Esophagus (tissue), 2 donors: Measurements from ENCODE around the gene ZNF286A. TPM values are rescaled to one million over a fixed set of nuclear protein-coding genes. Genes with fewer than 3 reads are reported as not detected.
"Not testable (repeated sequence)": the region's sequence is repeated elsewhere in the genome, so short reads cannot be mapped to it uniquely, and the experiment has no call there.

ENCODE experiments used
- H3K27ac ChIP-seq, 2 donors: one replicate each; pipeline ENCODE4 v1.5.1; 2013; ENCODE audit warnings: low read depth in 2 of 2, mild to moderate bottlenecking in 2 of 2, inconsistent platforms in 1 of 2, low read length in 1 of 2, moderate library complexity in 1 of 2
- H3K27me3 ChIP-seq, 2 donors: one replicate each; pipeline ENCODE4 v1.6.1; 2013; ENCODE audit warnings: low read length in 2 of 2, control low read depth in 1 of 2, mild to moderate bottlenecking in 1 of 2; ENCODE audit not compliant: insufficient read depth in 2 of 2, control insufficient read depth in 1 of 2
- H3K36me3 ChIP-seq, 2 donors: one replicate each; pipeline ENCODE4 v1.6.1; 2013; ENCODE audit warnings: low read length in 1 of 2; ENCODE audit not compliant: control insufficient read depth in 2 of 2, insufficient read depth in 2 of 2
- H3K4me1 ChIP-seq, 2 donors: one replicate each; pipeline ENCODE4 v1.6.1; 2013; ENCODE audit warnings: low read length in 1 of 2; ENCODE audit not compliant: control insufficient read depth in 2 of 2, insufficient read depth in 2 of 2
- H3K4me3 ChIP-seq, 2 donors: one replicate each; pipeline ENCODE4 v1.5.1; 2013; ENCODE audit warnings: low read length in 2 of 2, mild to moderate bottlenecking in 2 of 2, low read depth in 1 of 2, moderate library complexity in 1 of 2
- H3K9me3 ChIP-seq, 2 donors: one replicate each; pipeline ENCODE4 v1.6.1; 2013; ENCODE audit warnings: mild to moderate bottlenecking in 2 of 2, low read depth in 1 of 2, low read length in 1 of 2, moderate library complexity in 1 of 2; ENCODE audit not compliant: control insufficient read depth in 2 of 2, insufficient read depth in 1 of 2
- WGBS, 2 donors: extraction: QIAGEN DNeasy Blood & Tissue Kit; methylation state at CpG; one replicate each; pipeline ENCODE4 v1.1.7; 2013; 5-methylcytosine and 5-hydroxymethylcytosine counted together
- polyA plus RNA-seq, 2 donors: library from polyadenylated mRNA; stranded (reverse); fragments of 200-250 nt; gene quantifications; one replicate each; pipeline ENCODE4 v1.2.3, GENCODE V29; 2013
- donor health status: healthy with polysubstance abuse.
- donor health status: Bipolar disorder and iron deficiency.

The ZNF286A gene
- polyA plus RNA-seq, 2 donors: 5.4 to 5.8 TPM

- not testable (repeated sequence) for H3K4me3 ChIP-seq, H3K27ac ChIP-seq, H3K36me3 ChIP-seq, H3K4me1 ChIP-seq, H3K27me3 ChIP-seq, H3K9me3 ChIP-seq
- WGBS, 2 donors: 80 to 92% methylated on average over 8 of the region's 10 CpGs
Measured at GRCh38 chr17:15733174-15733789, 33.7 kb downstream of the ZNF286A start.

GRCh38 chr17:15736578-15736977, 37.0 kb downstream of the ZNF286A start:
- 48 to 83% methylated on average over 3 to 4 of the region's 5 CpGs for WGBS, 2 donors
- not testable (repeated sequence) for H3K4me3 ChIP-seq

GRCh38 chr17:15738066-15738465, 38.5 kb downstream of the ZNF286A start:
- Histone ChIP-seq H3K4me1 (no peaks in the 10 kb centered on the region), H3K27me3 (no peaks in the 10 kb centered on the region), H3K27ac (no peak overlapping the region), H3K4me3 (no peak overlapping the region), H3K9me3 (no peaks in the 10 kb centered on the region), H3K36me3 (no peaks in the 10 kb centered on the region)
- WGBS, 2 donors: 87 to 88% methylated on average over 10 of the region's 10 CpGs

More at GRCh38 chr17:15736578-15736977, 37.0 kb downstream of the ZNF286A start:
- not testable (repeated sequence) for H3K27me3 ChIP-seq, H3K36me3 ChIP-seq, H3K9me3 ChIP-seq, H3K27ac ChIP-seq, H3K4me1 ChIP-seq

- not testable (repeated sequence) for H3K36me3 ChIP-seq, H3K27ac ChIP-seq, H3K9me3 ChIP-seq, H3K4me3 ChIP-seq, H3K4me1 ChIP-seq, H3K27me3 ChIP-seq
- 90% methylated on average over 10 of the region's 11 CpGs for WGBS, 2 donors
Measured at GRCh38 chr17:15739259-15739658, 39.7 kb downstream of the ZNF286A start.

GRCh38 chr17:15740041-15740440, 40.5 kb downstream of the ZNF286A start:
- H3K4me3 ChIP-seq, H3K9me3 ChIP-seq, H3K27me3 ChIP-seq, H3K36me3 ChIP-seq, H3K4me1 ChIP-seq, H3K27ac ChIP-seq: not testable (repeated sequence)
- 56 to 67% methylated on average over 8 of the region's 8 CpGs for WGBS, 2 donors

- WGBS, 2 donors: 91% methylated on average over 7 of the region's 7 CpGs
- no peaks in the 10 kb centered on the region for H3K4me1 ChIP-seq
- H3K27ac ChIP-seq: no peak overlapping the region
- H3K9me3 ChIP-seq: no peaks in the 10 kb centered on the region
- no peaks in the 10 kb centered on the region for H3K36me3 ChIP-seq
- H3K4me3 ChIP-seq: no peak overlapping the region
- H3K27me3 ChIP-seq: no peaks in the 10 kb centered on the region
Measured at GRCh38 chr17:15740570-15741120, 41.1 kb downstream of the ZNF286A start.

- 91 to 93% methylated on average over 9 of the region's 9 CpGs for WGBS, 2 donors
- H3K27me3 ChIP-seq: no peaks in the 10 kb centered on the region
- no peaks in the 10 kb centered on the region for H3K4me1 ChIP-seq
- no peaks in the 10 kb centered on the region for H3K9me3 ChIP-seq
- no peak overlapping the region for H3K4me3 ChIP-seq
- no peak overlapping the region for H3K27ac ChIP-seq
- no peaks in the 10 kb centered on the region for H3K36me3 ChIP-seq
Measured at GRCh38 chr17:15741624-15742023, 42.1 kb downstream of the ZNF286A start.

GRCh38 chr17:15742051-15742795, 42.7 kb downstream of the ZNF286A start:
- H3K9me3 ChIP-seq: no peaks in the 10 kb centered on the region
- H3K4me1 ChIP-seq: no peaks in the 10 kb centered on the region
- H3K27ac ChIP-seq: no peak overlapping the region
- H3K36me3 ChIP-seq: no peaks in the 10 kb centered on the region
- no peaks in the 10 kb centered on the region for H3K27me3 ChIP-seq
- no peak overlapping the region for H3K4me3 ChIP-seq
- WGBS, 2 donors: 78 to 82% methylated on average over 12 to 15 of the region's 15 CpGs

- no peaks in the 10 kb centered on the region for H3K4me1 ChIP-seq
- H3K27me3 ChIP-seq: no peaks in the 10 kb centered on the region
- H3K9me3 ChIP-seq: no peaks in the 10 kb centered on the region
- H3K27ac ChIP-seq: no peak overlapping the region
- WGBS, 2 donors: 91 to 93% methylated on average over 6 to 7 of the region's 7 CpGs
- no peaks in the 10 kb centered on the region for H3K36me3 ChIP-seq
- H3K4me3 ChIP-seq: no peak overlapping the region
Measured at GRCh38 chr17:15742921-15743320, 43.4 kb downstream of the ZNF286A start.
